ENCODE results near the gene DYNLL1.
"Not testable (repeated sequence)": the region's sequence is repeated elsewhere in the genome, so short reads cannot be mapped to it uniquely, and the experiment has no call there.

Gene DYNLL1

GRCh38 chr12:120474616-120474960 is 21.3 kb upstream of the DYNLL1 start:
- no peak for DNase-seq (ENCODE audit: low spot score)

GRCh38 chr12:120475643-120476042 is 20.3 kb upstream of the DYNLL1 start:
- no peak for DNase-seq (ENCODE audit: low spot score)

GRCh38 chr12:120479458-120479857 is 16.5 kb upstream of the DYNLL1 start:
- DNase-seq (ENCODE audit: low spot score), result no peak

GRCh38 chr12:120480211-120480610 is 15.7 kb upstream of the DYNLL1 start:
- no peak for DNase-seq (ENCODE audit: low spot score)

- DNase-seq (ENCODE audit: low spot score), result no peak
These were observed 14.7 kb upstream of the DYNLL1 start for GRCh38 chr12:120481022-120481767.

GRCh38 chr12:120483621-120484020 is 12.3 kb upstream of the DYNLL1 start:
- DNase-seq (ENCODE audit: low spot score), result no peak

- DNase-seq (ENCODE audit: low spot score), result no peak
These were observed 9.7 kb upstream of the DYNLL1 start for GRCh38 chr12:120485961-120486881.

- DNase-seq (ENCODE audit: low spot score), result not testable (repeated sequence)
These were observed 8.4 kb upstream of the DYNLL1 start for GRCh38 chr12:120487552-120487951.

- no peak for DNase-seq (ENCODE audit: low spot score)
These were observed 7.8 kb upstream of the DYNLL1 start for GRCh38 chr12:120488057-120488640.

- DNase-seq (ENCODE audit: low spot score), result no peak
These were observed 6.9 kb upstream of the DYNLL1 start for GRCh38 chr12:120489018-120489417.

- DNase-seq (ENCODE audit: low spot score), result no peak
These were observed 5.6 kb upstream of the DYNLL1 start for GRCh38 chr12:120490325-120490724.

GRCh38 chr12:120490833-120491512 is 4.9 kb upstream of the DYNLL1 start:
- no peak for DNase-seq (ENCODE audit: low spot score)

- no peak for DNase-seq (ENCODE audit: low spot score)
These were observed 655 bp upstream of the DYNLL1 start for GRCh38 chr12:120495186-120495730.

- peak; percentile 84 for DNase-seq (ENCODE audit: low spot score)
These were observed 764 bp downstream of the DYNLL1 start for GRCh38 chr12:120496413-120497340.

GRCh38 chr12:120497524-120498150 is 1.7 kb downstream of the DYNLL1 start:
- no peak for DNase-seq (ENCODE audit: low spot score)

GRCh38 chr12:120498870-120499515 is 3.1 kb downstream of the DYNLL1 start:
- no peak for DNase-seq (ENCODE audit: low spot score)

GRCh38 chr12:120500581-120500980 is 4.7 kb downstream of the DYNLL1 start:
- no peak for DNase-seq (ENCODE audit: low spot score)

- DNase-seq (ENCODE audit: low spot score), result no peak
These were observed 8.7 kb downstream of the DYNLL1 start for GRCh38 chr12:120504587-120504986.

GRCh38 chr12:120508537-120508936 is 12.6 kb downstream of the DYNLL1 start:
- DNase-seq (ENCODE audit: low spot score), result no peak

GRCh38 chr12:120514002-120514401 is 18.1 kb downstream of the DYNLL1 start:
- DNase-seq (ENCODE audit: low spot score), result peak; percentile 93
